Right lung (tissue), 5 donors: ENCODE results near the gene PACS1. TPM values are rescaled to one million over a fixed set of nuclear protein-coding genes. Genes with fewer than 3 reads are reported as not detected.

Source experiments
- DNase-seq, 2 donors: peaks; one replicate each; pipeline ENCODE4 v3.0.0-alpha.2; 2013
- polyA plus RNA-seq, 5 donors: library from polyadenylated mRNA; unstranded; fragments of 120-200 nt; gene quantifications; one replicate each; pipeline versions ENCODE4 v1.2.1 to v1.2.3, GENCODE V29; 2013; ENCODE audit warnings: inconsistent platforms in 1 of 5, low replicate concordance in 1 of 5; ENCODE audit not compliant: insufficient read length in 5 of 5, insufficient read depth in 1 of 5

Gene PACS1
- polyA plus RNA-seq, 5 donors: 44.7 to 57.6 (median 49.0) TPM

GRCh38 chr11:66133216-66133775 lies 63.2 kb downstream of the PACS1 start:
- DNase-seq: no peak

DNA sequence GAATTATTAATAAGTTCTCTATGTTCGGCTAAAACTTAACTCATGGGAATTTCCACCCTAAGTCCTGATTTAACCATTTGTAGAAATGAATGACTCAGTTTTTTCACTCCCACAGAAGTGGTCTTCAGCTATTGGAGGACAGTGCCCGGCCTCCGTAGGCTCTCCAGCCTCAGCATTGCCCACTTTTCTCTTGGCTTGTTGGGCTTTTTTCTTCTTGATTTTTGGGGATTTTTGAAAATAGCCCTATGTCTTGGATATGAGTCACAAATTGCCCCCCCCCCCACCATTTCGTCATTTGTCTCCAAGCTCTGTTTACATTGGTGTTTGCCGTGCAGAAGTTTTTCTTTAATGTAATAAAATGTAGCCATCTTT lies 66.7 kb downstream of the PACS1 start:
- no peak for DNase-seq

GRCh38 chr11:66139817-66140404 lies 69.8 kb downstream of the PACS1 start:
- no peak for DNase-seq

DNA sequence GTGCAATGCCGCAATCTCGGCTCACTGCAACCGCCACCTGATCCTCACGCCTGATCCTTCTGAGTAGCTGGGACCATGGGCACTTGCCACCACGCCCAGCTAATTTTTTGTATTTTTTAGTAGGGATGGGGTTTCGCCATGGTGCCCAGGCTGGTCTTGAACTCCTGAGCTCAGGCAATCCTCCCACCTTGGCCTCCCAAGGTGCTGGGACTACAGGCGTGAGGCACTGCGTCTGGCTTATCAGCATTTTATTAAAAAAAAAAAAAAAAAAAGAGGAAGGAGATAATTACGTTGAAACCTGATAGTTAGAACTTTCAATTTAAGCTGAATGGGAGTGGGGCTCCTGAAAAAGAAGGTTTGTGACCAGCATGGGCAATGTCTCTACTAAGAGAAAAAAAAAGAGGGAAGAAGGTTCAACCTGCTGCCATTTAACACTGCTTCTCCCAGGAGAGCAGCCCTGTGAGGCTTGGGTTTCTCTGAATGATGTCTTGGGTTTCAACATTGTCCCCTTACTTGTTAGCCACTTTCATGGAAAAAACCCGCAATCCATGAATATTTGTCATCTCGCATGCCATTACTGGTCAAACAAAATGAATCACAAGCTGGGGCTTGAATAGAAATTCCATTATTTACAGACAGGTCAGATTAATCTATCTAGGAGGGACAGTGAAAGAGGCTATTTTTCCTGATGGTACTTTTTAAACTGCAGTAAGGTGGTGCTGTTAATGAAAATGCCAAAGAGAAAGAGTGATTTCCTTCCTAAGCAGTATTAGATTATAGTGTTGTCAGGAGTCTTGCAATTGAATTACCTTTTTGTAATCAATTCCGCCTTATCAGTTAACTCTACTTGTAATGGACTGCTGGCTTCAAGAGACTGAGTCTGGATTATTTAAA lies 72.5 kb downstream of the PACS1 start:
- DNase-seq: no peak

- no peak for DNase-seq
These were observed 73.1 kb downstream of the PACS1 start for GRCh38 chr11:66143264-66143566.

GRCh38 chr11:66143996-66144678 lies 74.1 kb downstream of the PACS1 start:
- DNase-seq: no peak

GRCh38 chr11:66146074-66146473 lies 76.0 kb downstream of the PACS1 start:
- no peak for DNase-seq

- no peak for DNase-seq
These were observed 76.9 kb downstream of the PACS1 start for GRCh38 chr11:66146940-66147339.

- no peak for DNase-seq
These were observed 80.1 kb downstream of the PACS1 start for GRCh38 chr11:66150140-66150539.

GRCh38 chr11:66150725-66151124 lies 80.7 kb downstream of the PACS1 start:
- DNase-seq: no peak

DNA sequence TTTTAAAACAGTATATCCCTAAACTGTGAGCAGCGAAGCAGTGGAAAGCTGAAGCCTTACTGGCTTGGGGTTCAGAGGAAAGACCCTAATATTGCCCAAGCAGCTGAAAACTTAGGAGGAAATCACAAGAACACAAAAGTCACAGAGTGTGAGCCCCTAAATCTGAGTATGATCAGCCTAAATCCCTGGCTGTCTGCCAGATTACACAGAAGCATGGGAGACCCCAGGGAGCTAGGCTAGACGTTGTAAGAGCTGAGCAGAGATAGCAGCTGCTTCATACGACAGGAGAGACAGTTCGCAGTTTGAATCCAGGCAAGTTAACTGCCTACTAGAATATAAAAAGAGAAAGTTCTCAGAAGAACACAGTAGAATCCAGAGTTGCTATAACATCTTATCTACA lies 81.2 kb downstream of the PACS1 start:
- no peak for DNase-seq

GRCh38 chr11:66154109-66154508 lies 84.0 kb downstream of the PACS1 start:
- no peak for DNase-seq

GRCh38 chr11:66155387-66156073 lies 85.5 kb downstream of the PACS1 start:
- DNase-seq: no peak

DNA sequence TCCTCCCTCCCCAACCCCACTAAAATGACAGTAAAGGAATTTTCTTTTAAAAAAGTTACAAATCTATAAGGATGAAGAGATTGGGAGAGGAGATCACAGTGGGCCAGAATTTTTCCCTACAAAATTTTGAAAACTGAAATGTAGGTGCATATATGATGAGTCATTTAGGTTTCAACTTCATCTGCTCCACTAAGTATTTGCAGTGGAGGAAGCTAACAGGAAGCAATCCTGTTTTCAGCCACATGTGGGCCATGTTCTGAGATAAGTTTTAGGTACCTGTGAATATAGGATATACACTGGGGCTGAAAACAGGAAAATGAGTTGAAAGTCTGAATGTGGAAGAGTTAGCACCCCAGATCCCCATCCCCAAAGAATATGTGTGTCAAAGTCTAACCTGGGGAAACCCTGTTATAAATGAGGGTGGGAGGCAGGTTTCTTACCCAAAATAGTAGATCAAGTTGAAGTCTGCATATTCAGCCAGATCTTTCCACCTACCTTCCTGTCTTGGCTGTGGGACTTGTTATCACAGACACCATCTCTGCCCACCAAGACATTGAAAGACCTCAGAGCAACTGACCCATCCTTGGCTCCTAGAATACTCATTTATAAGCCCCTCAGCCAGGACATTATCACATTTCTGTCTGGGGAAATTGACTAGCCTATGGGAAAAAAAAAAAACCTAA lies 87.3 kb downstream of the PACS1 start:
- DNase-seq: no peak

- no peak for DNase-seq
These were observed 88.1 kb downstream of the PACS1 start for GRCh38 chr11:66158156-66158555.

GRCh38 chr11:66159324-66159984 lies 89.4 kb downstream of the PACS1 start:
- no peak for DNase-seq

DNA sequence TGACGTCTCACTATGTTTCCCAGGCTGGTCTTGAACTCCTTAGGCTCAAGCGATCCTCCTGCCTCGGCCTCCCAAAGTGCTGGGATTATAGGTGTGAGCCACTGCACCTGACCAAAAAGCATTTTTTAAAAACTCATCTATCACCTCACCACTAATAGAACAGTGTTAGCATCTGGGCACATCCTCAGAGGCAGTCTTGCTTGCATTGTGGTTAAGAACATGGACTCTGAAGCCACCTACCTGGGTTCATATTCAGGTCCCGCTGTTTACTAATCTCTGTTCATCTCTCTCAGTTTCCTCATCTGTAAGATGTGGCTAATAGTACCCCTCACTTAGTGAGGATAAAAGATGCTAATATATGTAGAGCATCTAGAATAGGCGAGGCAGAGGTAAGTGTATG lies 90.6 kb downstream of the PACS1 start:
- no peak for DNase-seq

DNA sequence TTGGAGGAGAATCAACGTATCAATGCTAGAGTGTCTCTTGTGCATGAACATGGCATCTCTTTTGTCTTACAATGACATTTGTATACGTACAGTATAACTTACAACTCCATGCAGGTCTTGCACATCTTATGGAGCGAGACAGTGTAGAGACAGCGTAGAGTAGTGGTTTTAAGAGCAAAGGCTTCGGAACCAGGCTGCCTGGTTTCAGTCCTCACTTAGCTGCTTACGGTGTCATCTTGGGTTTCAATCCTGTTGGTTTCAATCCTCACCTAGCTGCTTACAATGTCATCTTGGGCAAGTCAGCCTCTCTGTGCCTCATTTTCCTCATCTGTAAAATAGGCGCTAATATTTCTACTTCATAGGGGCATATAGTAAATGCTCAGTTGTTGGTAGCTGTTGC lies 98.2 kb downstream of the PACS1 start:
- no peak for DNase-seq

DNA sequence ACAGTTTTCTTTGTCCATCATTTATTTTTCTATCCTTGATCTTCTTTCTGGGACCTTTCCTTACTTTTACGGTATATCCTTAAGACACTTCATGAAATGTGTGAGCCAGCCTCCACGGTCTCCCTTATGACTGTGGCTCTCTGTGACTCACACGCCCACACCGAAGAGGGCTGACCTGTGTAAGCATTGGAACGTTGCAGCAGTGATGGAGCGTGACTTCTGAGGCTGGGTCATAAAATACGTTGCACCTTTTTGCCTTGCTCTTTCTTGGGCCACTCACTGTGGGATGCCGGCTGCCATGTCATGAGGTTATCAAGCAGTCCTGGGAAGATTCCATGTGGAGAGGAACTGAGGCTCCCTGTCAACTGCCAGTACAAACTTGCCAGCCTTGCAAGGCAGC lies 102.1 kb downstream of the PACS1 start:
- no peak for DNase-seq

- DNase-seq: no peak
These were observed 106.6 kb downstream of the PACS1 start for GRCh38 chr11:66176650-66177049.

GRCh38 chr11:66178183-66178582 lies 108.1 kb downstream of the PACS1 start:
- no peak for DNase-seq
